ENCODE data around the gene DNM3.
"Not testable (repeated sequence)": the region's sequence is repeated elsewhere in the genome, so short reads cannot be mapped to it uniquely, and the experiment has no call there.

Gene DNM3

GRCh38 chr1:172343240-172344160, 502.2 kb downstream of the DNM3 start:
- DNase-seq: no peak

- no peak for DNase-seq
Observed at GRCh38 chr1:172344444-172344843, 503.1 kb downstream of the DNM3 start.

- no peak for DNase-seq
Observed at GRCh38 chr1:172345077-172345476, 503.8 kb downstream of the DNM3 start.

GRCh38 chr1:172347416-172347815, 506.1 kb downstream of the DNM3 start:
- no peak for DNase-seq

GRCh38 chr1:172350856-172351255, 509.6 kb downstream of the DNM3 start:
- DNase-seq: peak; percentile 99

GRCh38 chr1:172351346-172351745, 510.0 kb downstream of the DNM3 start:
- DNase-seq: no peak

- DNase-seq: peak; percentile 41
Observed at GRCh38 chr1:172351754-172352161, 510.5 kb downstream of the DNM3 start.

- no peak for DNase-seq
Observed at GRCh38 chr1:172352435-172352834, 511.1 kb downstream of the DNM3 start.

- DNase-seq: no peak
Observed at GRCh38 chr1:172354291-172355274, 513.3 kb downstream of the DNM3 start.

- no peak for DNase-seq
Observed at GRCh38 chr1:172356620-172357019, 515.3 kb downstream of the DNM3 start.

- peak; percentile 77 for DNase-seq
Observed at GRCh38 chr1:172357753-172358385, 516.6 kb downstream of the DNM3 start.

GRCh38 chr1:172359491-172359999, 518.2 kb downstream of the DNM3 start:
- DNase-seq: peak; percentile 99

- DNase-seq: peak; percentile 100
Observed at GRCh38 chr1:172360511-172360910, 519.2 kb downstream of the DNM3 start.

- peak; percentile 71 for DNase-seq
Observed at GRCh38 chr1:172360985-172361384, 519.7 kb downstream of the DNM3 start.

GRCh38 chr1:172363852-172364251, 522.6 kb downstream of the DNM3 start:
- DNase-seq: no peak

GRCh38 chr1:172371646-172372045, 530.3 kb downstream of the DNM3 start:
- not testable (repeated sequence) for DNase-seq

- no peak for DNase-seq
Observed at GRCh38 chr1:172373864-172374263, 532.6 kb downstream of the DNM3 start.

- DNase-seq: no peak
Observed at GRCh38 chr1:172375211-172375631, 533.9 kb downstream of the DNM3 start.

- peak; percentile 81 for DNase-seq
Observed at GRCh38 chr1:172376431-172376830, 535.1 kb downstream of the DNM3 start.

GRCh38 chr1:172377565-172377964, 536.3 kb downstream of the DNM3 start:
- DNase-seq: no peak

GRCh38 chr1:172378109-172378760, 536.9 kb downstream of the DNM3 start:
- DNase-seq: peak; percentile 41
